ENCODE measurements around the gene PLG. TPM values are rescaled to one million over a fixed set of nuclear protein-coding genes. Genes with fewer than 3 reads are reported as not detected.

The PLG gene
- polyA plus RNA-seq, 2 of the 4 experiments (the other 2 are of a cell fraction) = not detected

DNA sequence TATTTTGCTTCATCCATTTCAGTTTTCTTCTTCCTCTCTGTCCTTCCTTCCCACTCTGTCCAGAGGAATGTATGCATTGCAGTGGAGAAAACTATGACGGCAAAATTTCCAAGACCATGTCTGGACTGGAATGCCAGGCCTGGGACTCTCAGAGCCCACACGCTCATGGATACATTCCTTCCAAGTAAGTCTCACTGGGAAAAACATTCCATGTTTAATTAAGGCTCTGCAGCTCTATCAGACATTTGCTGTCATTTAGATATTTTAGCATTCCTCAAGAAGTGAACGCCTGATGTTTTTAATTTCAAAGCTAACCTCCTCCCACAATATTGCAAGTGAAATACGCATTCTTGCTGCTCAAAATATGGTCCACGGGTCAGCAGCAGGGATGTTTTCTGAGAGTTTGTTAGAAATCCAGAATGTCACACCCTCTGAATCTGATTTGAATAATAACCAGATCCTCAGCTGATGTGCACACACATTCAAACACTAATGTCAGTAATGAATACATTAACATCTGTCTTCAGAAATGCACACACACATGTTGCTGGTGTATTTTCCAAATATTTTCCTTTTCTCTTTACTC is 12.8 kb downstream of the PLG start (continued):
- TF ChIP-seq ZC3H11A (IDR thresholded peaks at IDR 0.05) (no peak), SMC3 (IDR thresholded peaks at IDR 0.05) (no peak), HOXB5 (CRISPR knock-in tag; IDR thresholded peaks at IDR 0.05) (no peak), ZFP36 (IDR thresholded peaks at IDR 0.05; ENCODE audit: borderline replicate concordance, partially characterized antibody) (no peak), HDAC2 (IDR thresholded peaks at IDR 0.05) (no peak), RFX5 (IDR thresholded peaks at IDR 0.05) (no peak), FOSB (CRISPR knock-in tag; IDR thresholded peaks at IDR 0.05) (no peak)
- TF ChIP-seq, protein P1, sequence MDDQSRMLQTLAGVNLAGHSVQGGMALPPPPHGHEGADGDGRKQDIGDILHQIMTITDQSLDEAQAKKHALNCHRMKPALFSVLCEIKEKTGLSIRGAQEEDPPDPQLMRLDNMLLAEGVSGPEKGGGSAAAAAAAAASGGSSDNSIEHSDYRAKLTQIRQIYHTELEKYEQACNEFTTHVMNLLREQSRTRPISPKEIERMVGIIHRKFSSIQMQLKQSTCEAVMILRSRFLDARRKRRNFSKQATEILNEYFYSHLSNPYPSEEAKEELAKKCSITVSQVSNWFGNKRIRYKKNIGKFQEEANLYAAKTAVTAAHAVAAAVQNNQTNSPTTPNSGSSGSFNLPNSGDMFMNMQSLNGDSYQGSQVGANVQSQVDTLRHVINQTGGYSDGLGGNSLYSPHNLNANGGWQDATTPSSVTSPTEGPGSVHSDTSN (IDR thresholded peaks at IDR 0.05) = no peak
- TF ChIP-seq, protein P2, sequence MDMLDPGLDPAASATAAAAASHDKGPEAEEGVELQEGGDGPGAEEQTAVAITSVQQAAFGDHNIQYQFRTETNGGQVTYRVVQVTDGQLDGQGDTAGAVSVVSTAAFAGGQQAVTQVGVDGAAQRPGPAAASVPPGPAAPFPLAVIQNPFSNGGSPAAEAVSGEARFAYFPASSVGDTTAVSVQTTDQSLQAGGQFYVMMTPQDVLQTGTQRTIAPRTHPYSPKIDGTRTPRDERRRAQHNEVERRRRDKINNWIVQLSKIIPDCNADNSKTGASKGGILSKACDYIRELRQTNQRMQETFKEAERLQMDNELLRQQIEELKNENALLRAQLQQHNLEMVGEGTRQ (IDR thresholded peaks at IDR 0.05) = no peak

DNA sequence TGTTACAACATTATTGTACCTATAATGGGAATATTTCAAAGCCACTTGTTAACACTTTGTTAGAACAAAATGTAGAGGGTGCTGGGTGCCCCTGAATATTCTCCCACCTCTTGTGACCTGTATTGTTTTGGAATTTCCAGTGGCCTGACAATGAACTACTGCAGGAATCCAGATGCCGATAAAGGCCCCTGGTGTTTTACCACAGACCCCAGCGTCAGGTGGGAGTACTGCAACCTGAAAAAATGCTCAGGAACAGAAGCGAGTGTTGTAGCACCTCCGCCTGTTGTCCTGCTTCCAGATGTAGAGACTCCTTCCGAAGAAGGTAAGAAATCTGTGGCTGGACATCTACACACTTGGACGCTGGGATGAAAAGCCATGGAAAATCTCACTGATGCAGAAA is 28.9 kb downstream of the PLG start:
- CTCF ChIA-PET = no interaction called here
- no peak overlapping the region for H3K4me3 ChIP-seq
- H3K27ac ChIP-seq = no peak overlapping the region
- no peaks in the 10 kb centered on the region for H3K9me3 ChIP-seq
- H3K4me1 ChIP-seq = no peaks in the 10 kb centered on the region
- no peak for FAIRE-seq
- TF ChIP-seq KDM5A (IDR thresholded peaks at IDR 0.05) (no peak), NPAS2 (CRISPR knock-in tag; IDR thresholded peaks at IDR 0.05; ENCODE audit: borderline replicate concordance) (no peak), POLR2AphosphoS2 (conservative IDR thresholded peaks at IDR 0.05; ENCODE audit: low read length) (no peak), HOXA7 (CRISPR knock-in tag; IDR thresholded peaks at IDR 0.05) (no peak), TFCP2L1 (CRISPR knock-in tag; IDR thresholded peaks at IDR 0.05) (no peak), CEBPB (IDR thresholded peaks at IDR 0.05) (no peak), EHMT2 (IDR thresholded peaks at IDR 0.05; ENCODE audit: low read depth) (no peak), MYC (IDR thresholded peaks at IDR 0.05; ENCODE audit: borderline replicate concordance, low read length) (no peak), KDM1A (IDR thresholded peaks at IDR 0.05; ENCODE audit: low read depth) (no peak), HOXB13 (CRISPR knock-in tag; IDR thresholded peaks at IDR 0.05; ENCODE audit: low read depth) (no peak), HEYL (CRISPR knock-in tag; IDR thresholded peaks at IDR 0.05) (no peak), GATA3 (IDR thresholded peaks at IDR 0.05; ENCODE audit: borderline replicate concordance) (no peak), BHLHE40 (IDR thresholded peaks at IDR 0.05; ENCODE audit: low read depth, low read length) (no peak), EHF (CRISPR knock-in tag; IDR thresholded peaks at IDR 0.05) (no peak)
- TF ChIP-seq, protein P3, sequence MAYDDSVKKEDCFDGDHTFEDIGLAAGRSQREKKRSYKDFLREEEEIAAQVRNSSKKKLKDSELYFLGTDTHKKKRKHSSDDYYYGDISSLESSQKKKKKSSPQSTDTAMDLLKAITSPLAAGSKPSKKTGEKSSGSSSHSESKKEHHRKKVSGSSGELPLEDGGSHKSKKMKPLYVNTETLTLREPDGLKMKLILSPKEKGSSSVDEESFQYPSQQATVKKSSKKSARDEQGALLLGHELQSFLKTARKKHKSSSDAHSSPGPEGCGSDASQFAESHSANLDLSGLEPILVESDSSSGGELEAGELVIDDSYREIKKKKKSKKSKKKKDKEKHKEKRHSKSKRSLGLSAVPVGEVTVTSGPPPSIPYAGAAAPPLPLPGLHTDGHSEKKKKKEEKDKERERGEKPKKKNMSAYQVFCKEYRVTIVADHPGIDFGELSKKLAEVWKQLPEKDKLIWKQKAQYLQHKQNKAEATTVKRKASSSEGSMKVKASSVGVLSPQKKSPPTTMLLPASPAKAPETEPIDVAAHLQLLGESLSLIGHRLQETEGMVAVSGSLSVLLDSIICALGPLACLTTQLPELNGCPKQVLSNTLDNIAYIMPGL (CRISPR knock-in tag; IDR thresholded peaks at IDR 0.05; ENCODE audit: borderline replicate concordance) = no peak
- H3K4me2 ChIP-seq = no peak overlapping the region
- WGBS (ENCODE audit: missing lambda C conversion rate) = 23% methylated on average over 6 of the region's 6 CpGs
- DNase-seq (ENCODE audit: low read depth in 1 of 2, low spot score in 1 of 2) = peak; percentile 3 to 10
- POLR2A ChIA-PET = no interaction called here
- peak; percentile 80 to 82 for ATAC-seq

Measured in A549 (cell line).